ENCODE measurements around the gene NCKAP5.

The NCKAP5 gene

DNA sequence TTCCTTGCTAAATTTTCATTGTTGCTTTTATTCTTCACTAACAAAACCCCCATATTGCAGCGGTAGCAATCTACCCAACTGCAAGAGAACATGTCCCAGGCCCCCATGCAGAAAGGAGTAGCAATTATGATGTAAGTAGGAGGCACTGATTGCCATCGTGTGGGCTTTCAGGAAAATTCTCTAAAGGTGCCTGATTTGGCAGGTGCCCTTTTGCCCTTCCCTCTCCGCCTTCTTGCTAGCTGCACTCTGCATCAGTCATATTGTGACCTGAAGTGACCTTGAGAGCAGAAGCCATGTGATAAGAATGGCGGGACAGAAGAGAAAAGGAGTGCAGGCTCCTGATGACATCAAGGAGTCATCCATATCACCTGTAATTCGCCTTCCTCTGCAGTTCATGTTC lies 112.1 kb downstream of the NCKAP5 start:
- no peaks in the 10 kb centered on the region for H3K27me3 ChIP-seq
- H3K4me3 ChIP-seq (ENCODE audit: low read depth, low read length): no peak overlapping the region
- H3K36me3 ChIP-seq: no peaks in the 10 kb centered on the region
- no peaks in the 10 kb centered on the region; the same call in 1 of the 2 replicates for H3K4me1 ChIP-seq
- TF ChIP-seq, protein P1, sequence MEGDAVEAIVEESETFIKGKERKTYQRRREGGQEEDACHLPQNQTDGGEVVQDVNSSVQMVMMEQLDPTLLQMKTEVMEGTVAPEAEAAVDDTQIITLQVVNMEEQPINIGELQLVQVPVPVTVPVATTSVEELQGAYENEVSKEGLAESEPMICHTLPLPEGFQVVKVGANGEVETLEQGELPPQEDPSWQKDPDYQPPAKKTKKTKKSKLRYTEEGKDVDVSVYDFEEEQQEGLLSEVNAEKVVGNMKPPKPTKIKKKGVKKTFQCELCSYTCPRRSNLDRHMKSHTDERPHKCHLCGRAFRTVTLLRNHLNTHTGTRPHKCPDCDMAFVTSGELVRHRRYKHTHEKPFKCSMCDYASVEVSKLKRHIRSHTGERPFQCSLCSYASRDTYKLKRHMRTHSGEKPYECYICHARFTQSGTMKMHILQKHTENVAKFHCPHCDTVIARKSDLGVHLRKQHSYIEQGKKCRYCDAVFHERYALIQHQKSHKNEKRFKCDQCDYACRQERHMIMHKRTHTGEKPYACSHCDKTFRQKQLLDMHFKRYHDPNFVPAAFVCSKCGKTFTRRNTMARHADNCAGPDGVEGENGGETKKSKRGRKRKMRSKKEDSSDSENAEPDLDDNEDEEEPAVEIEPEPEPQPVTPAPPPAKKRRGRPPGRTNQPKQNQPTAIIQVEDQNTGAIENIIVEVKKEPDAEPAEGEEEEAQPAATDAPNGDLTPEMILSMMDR (IDR thresholded peaks at IDR 0.05; ENCODE audit: low read depth, low read length): no peak
- no peaks in the 10 kb centered on the region for H3K9me3 ChIP-seq
- DNase-seq: peak; percentile 25

DNA sequence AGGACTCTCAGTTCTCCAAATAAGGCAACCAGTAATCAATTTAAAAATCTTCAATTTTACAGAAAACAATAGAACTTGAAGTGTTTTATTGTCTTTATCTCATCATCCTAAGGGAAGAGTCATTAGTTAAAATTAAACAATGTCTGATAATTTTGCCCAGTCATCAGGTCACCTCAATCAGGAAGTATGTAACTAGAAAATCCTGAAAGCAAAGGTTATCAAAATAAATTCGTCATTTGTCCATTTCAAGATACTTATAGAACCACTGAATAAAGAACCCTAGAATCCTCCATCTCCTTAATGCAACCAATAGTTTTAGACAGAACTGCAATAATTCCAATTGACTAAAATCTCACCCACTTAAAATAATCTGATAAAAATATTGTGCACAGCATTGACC lies 115.2 kb downstream of the NCKAP5 start:
- Histone ChIP-seq H3K27me3 (no peaks in the 10 kb centered on the region), H3K4me3 (ENCODE audit: low read depth, low read length) (no peak overlapping the region), H3K4me1 (no peaks in the 10 kb centered on the region; the same call in 1 of the 2 replicates), H3K36me3 (no peaks in the 10 kb centered on the region), H3K9me3 (no peaks in the 10 kb centered on the region)
- TF ChIP-seq, protein P1 (IDR thresholded peaks at IDR 0.05; ENCODE audit: low read depth, low read length): no peak
- DNase-seq: no peak

DNA sequence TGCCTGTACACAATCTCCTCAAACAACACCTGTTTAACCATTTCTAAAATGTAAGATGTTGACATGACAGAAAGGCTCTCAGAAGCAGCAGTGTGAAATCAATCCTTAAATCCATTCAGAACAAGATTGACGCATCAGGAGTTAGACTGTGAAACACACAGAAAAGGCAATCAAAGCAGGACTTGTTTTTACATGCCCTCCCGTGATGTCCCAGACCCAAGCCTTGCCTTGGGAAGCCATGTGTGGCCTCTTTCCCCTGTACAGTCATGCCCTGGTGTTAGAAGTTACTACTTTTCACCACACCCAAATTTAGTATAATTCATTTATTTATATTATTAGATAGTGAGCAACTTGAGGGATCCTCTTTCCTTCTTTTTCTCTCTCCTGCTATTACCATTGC lies 115.7 kb downstream of the NCKAP5 start:
- no peak overlapping the region for H3K4me3 ChIP-seq (ENCODE audit: low read depth, low read length)
- H3K36me3 ChIP-seq: no peaks in the 10 kb centered on the region
- DNase-seq: no peak
- no peaks in the 10 kb centered on the region for H3K27me3 ChIP-seq
- H3K9me3 ChIP-seq: no peaks in the 10 kb centered on the region
- TF ChIP-seq, protein P1 (IDR thresholded peaks at IDR 0.05; ENCODE audit: low read depth, low read length): no peak
- H3K4me1 ChIP-seq: no peaks in the 10 kb centered on the region; the same call in 1 of the 2 replicates

DNA sequence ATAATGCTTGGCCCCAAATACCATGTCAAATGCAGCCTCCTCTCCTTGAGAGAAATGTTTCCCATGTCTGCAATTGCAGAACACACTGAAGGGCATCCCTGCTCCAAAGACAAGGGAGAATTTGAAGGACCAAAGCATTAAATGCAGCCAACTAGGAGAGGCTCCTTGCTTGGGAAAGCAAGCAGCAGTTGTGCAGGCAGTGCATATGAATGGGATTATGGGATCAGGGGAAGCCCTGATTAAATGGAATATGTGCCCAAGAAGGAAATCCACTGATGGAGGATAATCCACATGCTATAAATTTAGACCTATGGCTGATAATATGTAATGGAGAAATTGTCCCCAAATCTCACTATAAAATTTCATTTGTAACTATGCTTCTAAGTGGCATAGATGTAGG lies 116.1 kb downstream of the NCKAP5 start:
- TF ChIP-seq, protein P1 (IDR thresholded peaks at IDR 0.05; ENCODE audit: low read depth, low read length): no peak
- Histone ChIP-seq H3K27me3 (no peaks in the 10 kb centered on the region), H3K4me3 (ENCODE audit: low read depth, low read length) (no peak overlapping the region), H3K36me3 (no peaks in the 10 kb centered on the region), H3K4me1 (no peaks in the 10 kb centered on the region; the same call in 1 of the 2 replicates), H3K9me3 (no peaks in the 10 kb centered on the region)
- no peak for DNase-seq

DNA sequence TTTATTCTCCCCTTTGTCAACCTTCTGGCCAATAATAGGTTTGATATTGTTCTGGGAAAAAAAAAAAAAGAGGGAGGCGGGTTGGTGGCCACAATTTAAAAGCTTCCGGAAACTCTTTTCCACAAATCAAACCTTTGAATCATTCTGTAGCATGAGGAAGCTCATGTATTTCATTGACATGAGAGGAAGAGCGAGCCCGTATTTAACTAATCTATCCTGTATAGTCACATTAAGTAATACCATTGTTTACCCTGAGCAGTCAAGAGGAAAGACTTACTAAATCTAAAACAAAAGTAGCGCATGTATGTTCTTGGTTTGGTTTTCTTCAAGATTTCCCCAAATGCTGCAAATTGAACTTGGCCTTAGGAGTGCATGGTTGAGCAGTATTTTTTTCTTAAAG lies 120.1 kb downstream of the NCKAP5 start:
- no peak overlapping the region for H3K4me3 ChIP-seq (ENCODE audit: low read depth, low read length)
- H3K9me3 ChIP-seq: no peaks in the 10 kb centered on the region
- H3K36me3 ChIP-seq: no peaks in the 10 kb centered on the region
- no peaks in the 10 kb centered on the region for H3K4me1 ChIP-seq
- TF ChIP-seq, protein P1 (IDR thresholded peaks at IDR 0.05; ENCODE audit: low read depth, low read length): no peak
- DNase-seq: no peak
- no peaks in the 10 kb centered on the region for H3K27me3 ChIP-seq

DNA sequence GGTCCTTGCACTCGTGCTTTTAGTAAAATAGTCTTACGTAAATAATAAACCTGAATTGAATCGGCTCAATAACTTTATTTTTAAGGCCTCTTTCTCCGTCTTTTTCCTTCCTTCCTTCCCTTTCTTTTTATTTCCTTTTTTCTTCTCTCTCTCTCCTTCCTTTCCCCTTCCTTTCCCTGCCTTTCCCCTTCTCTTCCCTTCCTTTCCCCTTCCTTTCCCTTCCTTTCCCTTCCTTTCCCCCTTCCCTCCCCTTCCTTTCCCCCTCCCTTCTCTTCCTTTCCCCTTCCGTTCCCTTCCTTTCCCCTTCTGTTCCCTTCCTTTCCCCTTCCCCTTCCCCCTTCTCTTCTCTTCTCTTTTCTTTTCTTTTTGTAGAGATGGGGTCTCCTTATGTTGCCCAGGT lies 121.0 kb downstream of the NCKAP5 start:
- Histone ChIP-seq H3K4me1 (no peaks in the 10 kb centered on the region; the same call in 1 of the 2 replicates), H3K36me3 (no peaks in the 10 kb centered on the region), H3K4me3 (ENCODE audit: low read depth, low read length) (no peak overlapping the region), H3K27me3 (no peaks in the 10 kb centered on the region), H3K9me3 (no peaks in the 10 kb centered on the region)
- TF ChIP-seq, protein P1 (IDR thresholded peaks at IDR 0.05; ENCODE audit: low read depth, low read length): no peak
- no peak for DNase-seq

All from BE2C (cell line).